ENCODE data around the gene MLYCD.

Gene MLYCD

DNA sequence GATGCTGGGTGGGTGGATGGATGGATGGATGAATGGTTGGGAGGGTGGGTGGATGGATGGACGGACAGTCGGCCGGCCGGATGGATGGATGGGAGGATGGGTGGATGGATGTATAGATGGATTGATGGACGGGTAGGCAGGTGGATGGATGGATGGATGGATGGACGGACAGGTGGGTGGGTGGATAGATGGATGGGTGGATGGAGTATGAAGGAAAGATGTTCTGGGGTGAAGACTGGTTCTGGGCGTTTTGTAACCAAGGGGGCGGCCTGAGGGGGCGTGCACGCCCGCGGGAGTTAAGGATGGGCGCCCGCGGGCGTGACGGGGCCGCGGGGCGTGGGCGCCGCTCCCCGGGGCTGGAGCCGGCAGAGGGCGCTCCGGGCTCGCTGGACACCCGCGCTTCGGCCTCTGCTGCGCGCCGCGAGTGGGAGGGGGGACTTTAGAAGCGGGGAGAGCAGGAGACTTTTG is 69.0 kb downstream of the MLYCD start, which contains the start of gene NECAB2:
NECAB2 (plus strand) TSS at position 407 of the 468 bp plus-strand sequence. CDS start 405 bp downstream, outside the sequence.
- no peak for DNase-seq (ENCODE audit: extremely low read depth in 1 of 2, low read depth in 1 of 2)

DNA sequence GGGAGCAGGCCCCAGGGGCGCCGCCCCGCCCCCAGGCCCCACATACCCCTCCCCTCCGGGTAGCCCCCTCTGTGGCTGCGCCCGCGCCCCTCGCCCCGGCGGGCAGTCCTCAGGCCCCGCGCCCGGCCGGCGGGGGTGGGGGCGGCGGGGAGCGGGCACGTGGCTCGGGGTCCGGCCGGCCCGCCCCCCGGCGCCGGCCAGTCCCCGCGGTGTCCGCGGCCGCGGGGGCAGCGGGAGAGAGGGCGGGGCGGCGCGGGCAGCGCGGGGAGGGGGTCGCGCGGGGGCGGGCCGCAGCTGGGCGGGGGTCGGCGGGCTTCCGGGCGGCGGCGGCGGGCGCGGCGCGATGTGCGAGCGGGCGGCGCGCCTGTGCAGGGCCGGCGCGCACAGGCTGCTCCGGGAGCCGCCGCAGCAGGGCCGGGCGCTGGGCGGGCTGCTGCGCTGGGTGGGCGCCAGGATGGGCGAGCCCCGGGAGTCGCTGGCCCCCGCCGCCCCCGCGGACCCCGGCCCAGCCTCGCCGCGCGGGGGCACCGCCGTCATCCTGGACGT is 69.5 kb downstream of the MLYCD start:
- DNase-seq (ENCODE audit: extremely low read depth in 1 of 2, low read depth in 1 of 2) = no peak

DNA sequence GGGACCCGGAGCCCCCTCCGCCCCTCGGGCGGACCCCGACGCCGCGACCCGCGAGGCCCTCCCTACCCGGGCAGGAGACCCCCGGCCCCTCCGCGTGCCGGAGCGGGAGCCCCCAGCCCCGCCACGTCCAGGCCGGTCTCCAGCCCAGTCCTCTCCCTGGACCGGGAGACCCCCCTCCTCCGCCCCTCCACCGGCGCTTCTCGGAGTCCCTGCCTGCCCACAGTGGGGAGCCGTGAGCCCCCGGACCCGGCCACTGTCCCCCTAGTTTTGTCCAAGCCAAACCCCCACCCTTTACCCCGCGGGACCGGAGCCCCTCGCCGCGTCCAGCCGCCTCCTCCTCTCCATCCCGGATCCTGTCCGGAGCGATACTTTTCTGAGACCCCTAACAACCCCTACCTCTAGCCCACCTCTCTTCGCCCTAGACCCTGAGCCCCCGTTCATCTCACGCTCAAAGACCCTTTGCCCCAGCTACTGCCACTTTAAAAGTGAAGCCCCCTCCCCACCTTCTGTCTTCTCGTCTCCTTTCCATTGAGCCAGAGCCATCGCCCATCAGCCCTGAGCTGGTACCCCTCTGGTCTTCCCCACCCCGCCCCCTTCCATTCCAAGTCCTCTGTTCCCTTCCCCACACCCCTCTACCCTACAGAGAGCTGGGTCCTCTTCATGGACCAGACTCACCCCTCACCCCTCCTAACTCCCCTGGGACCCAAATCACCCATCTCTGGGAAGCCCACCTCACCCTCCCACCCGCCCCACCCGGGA is 70.2 kb downstream of the MLYCD start:
- DNase-seq (ENCODE audit: extremely low read depth in 1 of 2, low read depth in 1 of 2) = no peak

DNA sequence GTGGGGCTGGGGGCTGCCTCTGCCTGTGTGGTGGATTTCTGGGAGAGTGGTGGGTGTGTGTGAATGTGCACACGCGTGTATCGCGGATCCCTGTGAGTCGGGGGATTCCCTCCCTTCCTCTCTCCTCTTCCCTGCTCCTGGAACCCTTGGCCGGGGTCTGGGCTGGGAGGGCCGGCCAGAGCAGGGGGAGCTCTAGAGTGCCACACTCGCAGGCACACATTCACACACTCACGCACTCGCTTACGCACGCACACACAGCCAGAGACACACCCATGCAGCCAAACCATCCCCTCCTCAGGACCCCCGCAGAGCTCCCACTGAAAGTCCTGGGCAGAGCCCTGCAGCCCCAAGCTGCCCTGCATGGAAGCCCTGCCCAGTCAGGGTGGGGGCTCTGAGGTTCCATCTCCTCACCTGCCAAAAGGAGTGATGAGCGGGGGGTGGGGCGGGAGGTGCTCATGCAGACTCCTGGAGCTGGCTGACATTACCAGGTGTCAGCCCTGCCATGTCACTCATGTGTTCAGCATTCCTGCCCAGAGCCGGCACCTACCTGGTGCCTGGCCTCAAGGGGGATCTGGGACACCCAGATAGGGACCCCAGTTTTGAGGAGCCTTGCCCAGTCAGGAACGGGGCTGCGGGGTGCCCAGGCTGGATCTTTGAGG is 71.0 kb downstream of the MLYCD start:
- no peak for DNase-seq (ENCODE audit: extremely low read depth in 1 of 2, low read depth in 1 of 2)

DNA sequence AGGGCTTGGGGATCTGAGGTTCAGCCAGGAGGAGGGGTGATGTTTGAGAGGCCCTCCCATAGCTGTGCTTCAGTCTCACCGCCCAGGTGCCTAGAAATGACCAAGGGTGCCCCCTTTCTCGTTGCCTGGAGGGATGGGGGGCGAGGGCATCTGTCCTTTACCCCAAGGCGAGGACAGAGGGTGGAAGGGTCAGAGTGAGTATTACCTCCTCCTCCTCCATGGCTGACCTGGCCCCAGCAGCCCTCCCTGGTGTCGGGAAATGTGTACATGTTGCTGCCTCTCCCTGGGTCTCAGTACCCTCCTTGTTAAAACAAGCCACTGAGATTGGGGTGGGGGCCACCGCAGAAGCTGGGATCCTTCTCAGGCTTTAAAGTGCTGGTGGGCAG is 71.5 kb downstream of the MLYCD start:
- no peak for DNase-seq (ENCODE audit: extremely low read depth in 1 of 2, low read depth in 1 of 2)

DNA sequence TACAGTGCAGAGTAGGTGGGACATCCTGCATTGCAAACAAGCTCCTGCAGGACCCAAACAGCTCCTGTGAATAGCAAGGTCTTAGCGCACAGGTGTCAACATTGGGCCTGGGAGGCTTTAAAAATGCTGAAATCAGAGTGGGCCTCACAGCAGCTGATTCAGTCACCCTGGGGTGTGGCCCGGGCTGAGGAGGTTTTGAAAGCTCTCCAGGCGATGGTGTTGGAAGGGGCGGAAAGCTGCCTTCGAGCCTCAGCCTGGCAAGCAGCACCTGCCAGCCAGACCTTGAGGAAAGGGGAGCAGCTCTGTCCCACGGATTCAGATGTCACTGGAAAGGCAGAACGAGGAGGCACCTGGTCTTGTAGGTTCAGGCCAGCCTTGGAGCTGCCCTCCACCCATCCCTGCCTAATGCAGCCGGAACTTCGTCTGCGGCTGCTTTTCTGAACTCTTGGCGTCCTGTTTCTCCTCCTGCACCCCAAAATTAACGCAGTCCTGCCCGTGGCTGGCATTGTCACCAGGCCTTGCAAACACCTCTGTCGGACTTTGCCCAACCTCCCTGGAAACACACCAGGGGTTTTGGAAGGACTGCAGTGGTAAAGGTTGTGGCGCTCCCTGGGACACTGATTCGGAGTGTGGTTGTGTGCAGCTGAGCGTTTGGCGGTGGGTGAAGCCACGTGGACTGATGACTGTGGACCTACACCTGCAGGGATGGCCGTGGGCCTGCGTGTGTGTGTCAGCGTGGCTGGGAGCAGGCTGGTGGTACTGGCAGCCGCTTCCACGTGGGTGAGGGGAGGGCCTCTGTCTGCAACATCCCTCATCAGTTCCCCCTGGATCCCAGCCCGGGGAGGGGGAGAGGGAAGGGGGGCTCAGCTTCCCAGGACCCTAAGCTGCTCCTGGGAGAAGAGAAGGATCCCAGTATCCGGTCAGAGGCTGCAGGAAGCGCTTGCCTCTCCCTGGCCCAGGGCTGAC is 72.5 kb downstream of the MLYCD start:
- DNase-seq (ENCODE audit: extremely low read depth in 1 of 2, low read depth in 1 of 2) = no peak

DNA sequence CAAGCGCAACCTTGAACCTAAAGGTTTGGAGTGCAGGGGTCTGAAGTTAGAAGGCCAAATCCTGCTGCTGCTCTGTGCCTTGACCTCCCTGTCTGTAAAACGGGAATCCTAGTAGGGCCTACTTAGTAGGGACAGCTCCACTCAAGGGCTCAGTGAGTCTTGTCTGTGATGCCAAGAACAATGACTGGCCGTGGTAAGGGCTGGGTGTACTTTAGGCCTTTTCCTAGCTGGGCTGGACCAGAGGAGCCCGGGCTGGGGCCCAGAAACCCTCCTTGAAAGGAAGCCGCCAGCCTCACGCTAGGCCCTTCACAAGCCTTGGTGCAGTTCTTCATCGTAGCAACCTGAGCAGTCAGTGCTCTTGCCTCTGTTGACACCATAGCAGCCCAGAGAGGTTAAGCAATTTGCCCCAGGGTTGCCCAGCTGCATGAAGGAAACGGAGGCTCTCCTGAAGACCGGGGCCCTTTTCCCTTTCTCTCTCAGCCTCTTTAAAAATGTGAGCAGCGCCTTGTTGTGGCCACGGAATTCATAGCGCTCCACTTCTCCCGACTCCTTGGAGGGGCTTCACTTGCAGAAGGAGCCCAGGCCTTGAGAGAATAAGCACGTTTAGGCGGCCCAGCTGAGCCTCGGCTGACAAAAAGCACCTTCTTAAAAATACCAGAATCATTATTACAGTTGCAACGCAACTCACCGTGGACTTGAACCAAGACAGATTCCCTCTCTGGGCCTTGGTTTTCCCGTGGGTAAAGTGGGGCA is 73.5 kb downstream of the MLYCD start:
- no peak for DNase-seq (ENCODE audit: extremely low read depth in 1 of 2, low read depth in 1 of 2)

DNA sequence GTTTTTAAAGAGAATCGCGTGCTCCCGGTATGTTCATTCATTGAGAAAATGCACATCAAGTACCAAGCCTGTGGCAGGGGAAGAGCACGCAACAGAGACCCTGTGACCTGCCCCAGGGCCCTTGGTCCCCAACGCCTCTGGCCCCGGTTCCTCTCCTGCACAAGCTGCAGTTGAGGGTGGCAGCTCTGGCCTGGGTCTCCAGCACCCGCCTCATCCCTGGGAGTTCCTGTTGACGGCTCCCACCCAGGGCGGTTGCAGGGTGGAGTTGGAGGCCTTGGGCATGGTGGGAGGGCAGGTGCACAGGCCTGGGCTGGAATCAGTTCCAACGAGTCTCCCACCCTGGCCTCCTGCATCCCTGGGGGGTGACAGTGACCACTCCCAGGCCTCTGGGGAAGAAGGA is 74.2 kb downstream of the MLYCD start:
- no peak for DNase-seq (ENCODE audit: extremely low read depth in 1 of 2, low read depth in 1 of 2)

DNA sequence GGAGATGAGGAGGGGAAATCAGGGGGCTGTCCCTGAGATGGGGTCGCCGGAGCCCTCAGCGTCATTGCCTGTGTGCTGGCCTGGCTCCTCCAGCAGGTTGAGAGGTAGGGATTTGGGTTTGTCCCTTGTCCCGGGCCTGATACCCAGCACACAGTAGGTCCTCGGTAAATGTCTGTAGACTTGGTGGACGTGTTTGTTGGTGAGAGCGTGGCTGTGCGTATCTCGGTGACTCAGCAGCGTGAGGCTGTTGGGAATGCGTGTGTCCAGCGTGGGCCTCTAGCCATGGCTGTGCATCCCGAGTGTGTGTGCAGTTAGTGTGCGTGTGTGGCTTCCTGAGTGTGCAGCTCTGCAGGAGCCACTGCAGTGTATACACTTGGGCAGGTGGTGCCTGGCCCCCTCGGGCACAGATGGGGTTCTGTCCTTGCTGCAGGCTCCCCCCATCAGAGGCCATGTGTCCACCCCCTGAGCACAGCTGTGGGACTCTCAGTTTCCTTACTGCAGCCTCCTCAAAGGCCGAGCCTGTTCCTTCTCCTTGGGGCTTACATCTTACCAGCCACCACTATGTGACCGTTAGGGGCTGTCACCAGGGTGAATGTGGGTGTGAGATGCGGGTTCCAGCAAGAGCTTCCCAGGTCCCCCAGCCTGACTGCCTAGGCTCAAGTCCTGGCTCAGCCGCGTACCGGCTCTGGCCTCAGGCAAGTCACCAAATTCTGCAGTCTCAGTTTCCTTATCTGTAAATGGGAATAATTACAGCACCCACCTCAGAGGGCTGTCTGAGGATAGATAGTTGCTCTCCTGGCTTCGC is 74.9 kb downstream of the MLYCD start:
- DNase-seq (ENCODE audit: extremely low read depth in 1 of 2, low read depth in 1 of 2) = no peak

DNA sequence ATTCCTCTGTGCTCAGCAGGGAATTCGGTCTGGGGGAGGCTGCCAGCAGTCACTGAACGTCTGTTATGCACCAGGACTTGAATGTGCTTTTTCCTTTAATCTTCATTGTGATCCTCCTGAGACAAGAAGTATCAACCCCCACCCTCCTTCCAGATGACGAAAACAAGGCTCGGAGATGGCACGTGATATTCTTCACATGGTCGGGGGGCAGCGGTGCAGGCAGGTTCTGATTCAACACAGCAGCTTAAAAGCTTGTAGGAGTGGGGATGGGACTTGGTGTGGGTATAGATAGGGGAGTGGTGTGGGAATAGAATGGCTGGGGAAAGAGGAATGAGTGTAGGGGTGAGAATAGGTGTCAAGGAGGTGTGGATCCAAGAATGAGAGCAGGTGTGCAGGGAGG is 75.6 kb downstream of the MLYCD start:
- no peak for DNase-seq (ENCODE audit: extremely low read depth in 1 of 2, low read depth in 1 of 2)

DNA sequence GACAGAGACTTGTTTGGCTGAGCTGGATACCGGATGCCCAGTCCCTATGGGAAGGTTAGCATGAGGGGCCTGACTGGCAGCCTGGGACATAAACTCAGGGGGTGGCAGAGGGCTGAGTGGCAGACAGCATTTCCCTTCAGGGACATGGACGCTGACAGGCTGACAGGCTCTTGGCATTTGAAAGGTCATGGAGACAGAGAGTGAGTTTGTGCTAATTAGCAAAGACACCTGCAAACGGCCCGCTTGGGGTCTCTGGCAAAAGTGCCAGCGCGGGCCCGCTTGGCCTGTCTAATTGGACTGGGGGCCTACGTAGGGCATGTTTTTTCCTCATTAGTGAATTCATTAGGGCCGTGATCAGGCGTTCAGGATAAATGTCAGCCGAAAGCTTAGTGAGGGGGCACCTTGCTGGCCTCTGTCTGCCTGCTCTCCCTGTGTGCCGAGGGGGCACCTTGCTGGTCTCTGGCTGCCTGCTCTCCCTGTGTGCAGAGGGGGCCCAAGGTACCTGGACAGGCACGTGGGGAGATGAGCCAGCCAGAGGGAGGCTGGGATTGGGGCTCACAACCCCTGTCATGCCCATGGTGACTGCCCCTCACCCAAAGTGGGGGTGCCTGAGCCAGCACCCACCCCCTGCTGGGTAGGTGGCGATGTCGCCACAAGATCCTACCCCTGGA is 76.8 kb downstream of the MLYCD start:
- no peak for DNase-seq (ENCODE audit: extremely low read depth in 1 of 2, low read depth in 1 of 2)

Data from stimulated activated CD8-positive, alpha-beta memory T cell treated with anti-CD3 and anti-CD28 coated beads, Interleukin-7, amount 100 ng/mL, for 48 hours (primary cell).